H9 (cell line): Measurements from ENCODE around the gene CCDC71. TPM values are rescaled to one million over a fixed set of nuclear protein-coding genes. Genes with fewer than 3 reads are reported as not detected.
A peak's percentile ranks its signal among the peaks of the same experiment; 100 is the strongest.

ENCODE experiments used
- DNase-seq: peaks from one replicate; pipeline ENCODE4 v3.0.0-alpha.2; 2017
- H2AFZ ChIP-seq: one replicate; pipeline ENCODE4 v1.6.1; 2013; ENCODE audit warnings: mild to moderate bottlenecking, low read length, control low read depth, moderate library complexity
- H2AK5ac ChIP-seq: 2 replicates; pipeline ENCODE4 v1.6.1; 2013; ENCODE audit warnings: low read length, control low read depth, mixed read lengths; ENCODE audit not compliant: insufficient read length
- H2BK120ac ChIP-seq: one replicate; pipeline ENCODE4 v1.6.1; 2013; ENCODE audit warnings: low read depth, mild to moderate bottlenecking, low read length, control low read depth, inconsistent platforms; ENCODE audit not compliant: poor library complexity, severe bottlenecking
- H2BK12ac ChIP-seq: 2 replicates; pipeline ENCODE4 v1.6.1; 2013; ENCODE audit warnings: low read length, control low read depth, mixed read lengths, low read depth; ENCODE audit not compliant: insufficient read length
- H2BK15ac ChIP-seq: 2 replicates; pipeline ENCODE4 v1.6.1; 2013; ENCODE audit warnings: low read depth, low read length, control low read depth
- H2BK20ac ChIP-seq: one replicate; pipeline ENCODE4 v1.6.1; 2013; ENCODE audit warnings: low read depth, mild to moderate bottlenecking, low read length, control low read depth, inconsistent platforms; ENCODE audit not compliant: poor library complexity, severe bottlenecking
- H2BK5ac ChIP-seq: 2 replicates; pipeline ENCODE4 v1.6.1; 2013; ENCODE audit warnings: low read length, control low read depth, mixed read lengths; ENCODE audit not compliant: insufficient read length
- H3K14ac ChIP-seq: 2 replicates; pipeline ENCODE4 v1.6.1; 2013; ENCODE audit warnings: low read length, control low read depth; ENCODE audit not compliant: insufficient read depth
- H3K18ac ChIP-seq: 2 replicates; pipeline ENCODE4 v1.6.1; 2013; ENCODE audit warnings: low read depth, mild to moderate bottlenecking, mixed read lengths, low read length, control low read depth; ENCODE audit not compliant: insufficient read length
- H3K23ac ChIP-seq: 2 replicates; pipeline ENCODE4 v1.6.1; 2013; ENCODE audit warnings: low read length, control low read depth, mixed read lengths, low read depth; ENCODE audit not compliant: insufficient read length
- H3K23me2 ChIP-seq: 2 replicates; pipeline ENCODE4 v1.6.1; 2013; ENCODE audit warnings: low read depth, mild to moderate bottlenecking, mixed read lengths, low read length, control low read depth; ENCODE audit not compliant: insufficient read length, poor library complexity, severe bottlenecking
- H3K27ac ChIP-seq: 2 replicates; pipeline ENCODE4 v1.5.1; 2013; ENCODE audit warnings: low read length, control low read depth, mixed read lengths, low read depth; ENCODE audit not compliant: insufficient read length
- H3K27me3 ChIP-seq: 2 replicates; pipeline ENCODE4 v1.6.1; 2013; ENCODE audit warnings: low read length, control low read depth, inconsistent platforms; ENCODE audit not compliant: insufficient read depth
- H3K4ac ChIP-seq: 2 replicates; pipeline ENCODE4 v1.6.1; 2013; ENCODE audit warnings: low read depth, mild to moderate bottlenecking, control low read depth, inconsistent platforms, low read length, moderate library complexity
- H3K4me1 ChIP-seq: 2 replicates; pipeline ENCODE4 v1.6.1; 2013; ENCODE audit warnings: low read length, control low read depth, inconsistent platforms; ENCODE audit not compliant: insufficient read depth
- H3K4me2 ChIP-seq: 2 replicates; pipeline ENCODE4 v1.6.1; 2013; ENCODE audit warnings: low read length, control low read depth, mixed read lengths; ENCODE audit not compliant: insufficient read length, insufficient read depth
- H3K56ac ChIP-seq: 2 replicates; pipeline ENCODE4 v1.6.1; 2013; ENCODE audit warnings: low read depth, mild to moderate bottlenecking, mixed read lengths, low read length, control low read depth; ENCODE audit not compliant: insufficient read length
- H3K79me1 ChIP-seq: 2 replicates; pipeline ENCODE4 v1.6.1; 2013; ENCODE audit warnings: low read depth, mild to moderate bottlenecking, moderate library complexity, low read length, control low read depth, inconsistent platforms; ENCODE audit not compliant: insufficient read depth, poor library complexity, severe bottlenecking
- H3K79me2 ChIP-seq: 2 replicates; pipeline ENCODE4 v1.6.1; 2013; ENCODE audit warnings: low read length, control low read depth, inconsistent platforms; ENCODE audit not compliant: insufficient read depth
- H3K9ac ChIP-seq: 2 replicates; pipeline ENCODE4 v1.6.1; 2013; ENCODE audit warnings: low read length, control low read depth, mixed read lengths; ENCODE audit not compliant: insufficient read length; ENCODE audit errors: extremely low read depth
- H3K9me3 ChIP-seq: one replicate; pipeline ENCODE4 v1.6.1; 2013; ENCODE audit warnings: low read depth, low read length, inconsistent platforms; ENCODE audit not compliant: control insufficient read depth
- H3T11ph ChIP-seq: one replicate; pipeline ENCODE4 v1.6.1; 2013; ENCODE audit warnings: mild to moderate bottlenecking, low read length, control low read depth, inconsistent platforms
- H4K20me1 ChIP-seq: one replicate; pipeline ENCODE4 v1.6.1; 2013; ENCODE audit not compliant: control insufficient read depth, insufficient read length, insufficient read depth
- H4K5ac ChIP-seq: 2 replicates; pipeline ENCODE4 v1.6.1; 2013; ENCODE audit warnings: low read depth, mild to moderate bottlenecking, mixed read lengths, low read length, control low read depth; ENCODE audit not compliant: insufficient read length
- H4K8ac ChIP-seq: replicated peaks from 2 replicates; pipeline ENCODE4 v1.6.1; 2013; ENCODE audit warnings: low read length, control low read depth, mixed read lengths, low read depth; ENCODE audit not compliant: insufficient read length
- H4K91ac ChIP-seq: 2 replicates; pipeline ENCODE4 v1.6.1; 2013; ENCODE audit warnings: low read depth, mild to moderate bottlenecking, moderate library complexity, mixed read lengths, low read length, control low read depth; ENCODE audit not compliant: insufficient read length
- H3K27ac Mint-ChIP-seq, 3 experiments: 2 replicates in 2 of 3; 3 replicates in 1 of 3; pipeline ENCODE4 v1.8.0; 2020 to 2021; ENCODE audit warnings: mixed read lengths in 3 of 3, mild to moderate bottlenecking in 1 of 3, moderate library complexity in 1 of 3
- H3K27me3 Mint-ChIP-seq: 2 replicates; pipeline ENCODE4 v1.8.0; 2021; ENCODE audit warnings: low read depth, mild to moderate bottlenecking, moderate library complexity, mixed read lengths
- H3K36me3 Mint-ChIP-seq, 3 experiments: 2 replicates in 2 of 3; 3 replicates in 1 of 3; pipeline ENCODE4 v1.8.0; 2020 to 2021; ENCODE audit warnings: low read depth in 3 of 3, mixed read lengths in 3 of 3; ENCODE audit not compliant: insufficient read depth in 1 of 3
- H3K4me1 Mint-ChIP-seq, 2 experiments: 2 replicates each; pipeline ENCODE4 v1.8.0; 2020; ENCODE audit warnings: mixed read lengths in 2 of 2
- H3K4me3 Mint-ChIP-seq, 2 experiments: 2 replicates in 1 of 2; 3 replicates in 1 of 2; pipeline ENCODE4 v1.8.0; 2020 to 2021; ENCODE audit warnings: mild to moderate bottlenecking in 2 of 2, mixed read lengths in 2 of 2, moderate library complexity in 1 of 2
- H3K9me3 Mint-ChIP-seq, 2 experiments: 2 replicates in 1 of 2; 3 replicates in 1 of 2; pipeline ENCODE4 v1.8.0; 2020; ENCODE audit warnings: mild to moderate bottlenecking in 2 of 2, mixed read lengths in 2 of 2, moderate library complexity in 1 of 2
- WGBS: extraction: QIAGEN DNeasy Blood & Tissue Kit; methylation state at CpG from one replicate; pipeline ENCODE4 v1.1.7; 2013; ENCODE audit warnings: missing lambda C conversion rate, low lambda C conversion rate, mixed read lengths; ENCODE audit not compliant: insufficient read length; ENCODE audit errors: extremely low coverage; 5-methylcytosine and 5-hydroxymethylcytosine counted together
- total RNA-seq: library from RNA; stranded (reverse); gene quantifications from 2 replicates; pipeline ENCODE4 v1.2.1, GENCODE V29; 2021
- TF ChIP-seq, protein P1 (sequence below): fragments of 200-600 bp; sonication (generic); conservative IDR thresholded peaks from 3 replicates; pipeline ENCODE4 v1.8.0; 2021; ENCODE audit warnings: antibody characterized with exemption, mild to moderate bottlenecking

Gene CCDC71
- total RNA-seq, 1 experiment from 2014 or later, result 27.6 TPM

DNA sequence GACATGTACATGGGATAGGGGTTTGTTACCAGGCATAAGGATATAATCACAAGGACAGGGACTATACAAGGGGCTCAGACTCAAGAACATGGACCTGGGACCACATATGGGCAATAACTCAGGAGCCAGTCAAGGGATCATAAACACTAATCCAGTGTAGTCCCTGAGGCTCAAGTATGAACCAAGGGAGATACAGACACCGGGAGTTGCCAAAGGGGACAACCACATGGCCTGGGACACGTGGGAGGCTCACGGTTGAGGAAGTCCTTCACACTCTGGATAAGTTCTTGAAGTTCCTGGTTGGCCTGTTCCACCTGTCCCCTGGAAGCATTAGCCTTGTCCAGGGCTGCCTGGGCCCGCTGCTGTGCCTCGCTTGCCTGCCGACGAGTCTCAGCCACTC is 43.7 kb downstream of the CCDC71 start:
- Histone ChIP-seq H4K91ac (no peak overlapping the region), H2BK20ac (no peak overlapping the region), H3K9me3 (no peaks in the 10 kb centered on the region), H3K4me1 (0 out of 2 replicates have a peak, but pooled peaks cover 2% of the 10 kb centered on the region), H3K23me2 (peaks cover 5% of the 10 kb centered on the region), H3K56ac (no peak overlapping the region), H2BK15ac (no peak overlapping the region), H2AK5ac (no peak overlapping the region), H2BK5ac (no peak overlapping the region), H3K23ac (no peak overlapping the region), H4K20me1 (peaks cover 2% of the 10 kb centered on the region), H3K18ac (no peak overlapping the region), H3K9ac (no peak overlapping the region), H3K14ac (no peak overlapping the region), H2AFZ (no peak overlapping the region), H4K8ac (no peak overlapping the region), H3T11ph (no peak overlapping the region), H4K5ac (no peak overlapping the region), H3K79me1 (peaks cover 4% of the 10 kb centered on the region), H2BK12ac (no peak overlapping the region), H3K27me3 (no peaks in the 10 kb centered on the region), H3K4me2 (no peak overlapping the region), H3K27ac (no peak overlapping the region), H2BK120ac (no peak overlapping the region), H3K79me2 (no peaks in the 10 kb centered on the region; the same call in 1 of the 2 replicates), H3K4ac (no peak overlapping the region)
- H3K4me3 Mint-ChIP-seq, result no peak overlapping the region; a peak in 1 of 5 replicates
- TF ChIP-seq, protein P1, sequence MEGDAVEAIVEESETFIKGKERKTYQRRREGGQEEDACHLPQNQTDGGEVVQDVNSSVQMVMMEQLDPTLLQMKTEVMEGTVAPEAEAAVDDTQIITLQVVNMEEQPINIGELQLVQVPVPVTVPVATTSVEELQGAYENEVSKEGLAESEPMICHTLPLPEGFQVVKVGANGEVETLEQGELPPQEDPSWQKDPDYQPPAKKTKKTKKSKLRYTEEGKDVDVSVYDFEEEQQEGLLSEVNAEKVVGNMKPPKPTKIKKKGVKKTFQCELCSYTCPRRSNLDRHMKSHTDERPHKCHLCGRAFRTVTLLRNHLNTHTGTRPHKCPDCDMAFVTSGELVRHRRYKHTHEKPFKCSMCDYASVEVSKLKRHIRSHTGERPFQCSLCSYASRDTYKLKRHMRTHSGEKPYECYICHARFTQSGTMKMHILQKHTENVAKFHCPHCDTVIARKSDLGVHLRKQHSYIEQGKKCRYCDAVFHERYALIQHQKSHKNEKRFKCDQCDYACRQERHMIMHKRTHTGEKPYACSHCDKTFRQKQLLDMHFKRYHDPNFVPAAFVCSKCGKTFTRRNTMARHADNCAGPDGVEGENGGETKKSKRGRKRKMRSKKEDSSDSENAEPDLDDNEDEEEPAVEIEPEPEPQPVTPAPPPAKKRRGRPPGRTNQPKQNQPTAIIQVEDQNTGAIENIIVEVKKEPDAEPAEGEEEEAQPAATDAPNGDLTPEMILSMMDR, result no peak
- H3K36me3 Mint-ChIP-seq, result peaks cover 5 to 45% (median 34%) of the 10 kb centered on the region in 3 experiments; a peak in 6 of 7 replicates
- H3K27me3 Mint-ChIP-seq, result no peaks in the 10 kb centered on the region; the same call in 1 of the 2 replicates
- no CpG with 5 or more reads among the region's 7 CpGs for WGBS
- no peak for DNase-seq
- no peaks in the 10 kb centered on the region for H3K9me3 Mint-ChIP-seq
- peaks cover 4% of the 10 kb centered on the region in 2 experiments; a peak in 3 of 4 replicates for H3K4me1 Mint-ChIP-seq
- peak overlapping the region in 1 of 3 experiments; percentile 49; a peak in 2 of 7 replicates for H3K27ac Mint-ChIP-seq
